T follicular helper cell (primary cell): ENCODE measurements around the gene DCAF6.

ENCODE experiments used
- DNase-seq: peaks from one replicate; pipeline ENCODE4 v3.0.0-alpha.2; 2020; ENCODE audit warnings: low read depth

DCAF6 gene

GRCh38 chr1:168087696-168088095 lies 151.2 kb downstream of the DCAF6 start:
- no peak for DNase-seq

- no peak for DNase-seq
Observed at GRCh38 chr1:168088511-168089325, 152.2 kb downstream of the DCAF6 start.

GRCh38 chr1:168089326-168089978 lies 153.0 kb downstream of the DCAF6 start:
- DNase-seq = no peak

- DNase-seq = no peak
Observed at GRCh38 chr1:168089979-168090337, 153.5 kb downstream of the DCAF6 start.

GRCh38 chr1:168090395-168090794 lies 153.9 kb downstream of the DCAF6 start:
- no peak for DNase-seq

- DNase-seq = no peak
Observed at GRCh38 chr1:168091063-168091462, 154.6 kb downstream of the DCAF6 start.

GRCh38 chr1:168091720-168092550 lies 155.5 kb downstream of the DCAF6 start:
- no peak for DNase-seq

GRCh38 chr1:168092566-168093355 lies 156.3 kb downstream of the DCAF6 start:
- no peak for DNase-seq

- no peak for DNase-seq
Observed at GRCh38 chr1:168093616-168094015, 157.1 kb downstream of the DCAF6 start.

- DNase-seq = no peak
Observed at GRCh38 chr1:168095476-168095875, 159.0 kb downstream of the DCAF6 start.

- no peak for DNase-seq
Observed at GRCh38 chr1:168096296-168097165, 160.0 kb downstream of the DCAF6 start.

GRCh38 chr1:168097921-168098528 lies 161.5 kb downstream of the DCAF6 start:
- no peak for DNase-seq

- DNase-seq = no peak
Observed at GRCh38 chr1:168098534-168099320, 162.2 kb downstream of the DCAF6 start.

GRCh38 chr1:168099337-168099801 lies 162.9 kb downstream of the DCAF6 start:
- DNase-seq = no peak

- DNase-seq = no peak
Observed at GRCh38 chr1:168100315-168101002, 164.0 kb downstream of the DCAF6 start.

GRCh38 chr1:168101336-168101735 lies 164.9 kb downstream of the DCAF6 start:
- no peak for DNase-seq

- no peak for DNase-seq
Observed at GRCh38 chr1:168102487-168102886, 166.0 kb downstream of the DCAF6 start.

- no peak for DNase-seq
Observed at GRCh38 chr1:168104535-168104934, 168.1 kb downstream of the DCAF6 start.

GRCh38 chr1:168105846-168106245 lies 169.4 kb downstream of the DCAF6 start:
- no peak for DNase-seq
